ENCODE data around the gene EEIG1.

EEIG1 gene

DNA sequence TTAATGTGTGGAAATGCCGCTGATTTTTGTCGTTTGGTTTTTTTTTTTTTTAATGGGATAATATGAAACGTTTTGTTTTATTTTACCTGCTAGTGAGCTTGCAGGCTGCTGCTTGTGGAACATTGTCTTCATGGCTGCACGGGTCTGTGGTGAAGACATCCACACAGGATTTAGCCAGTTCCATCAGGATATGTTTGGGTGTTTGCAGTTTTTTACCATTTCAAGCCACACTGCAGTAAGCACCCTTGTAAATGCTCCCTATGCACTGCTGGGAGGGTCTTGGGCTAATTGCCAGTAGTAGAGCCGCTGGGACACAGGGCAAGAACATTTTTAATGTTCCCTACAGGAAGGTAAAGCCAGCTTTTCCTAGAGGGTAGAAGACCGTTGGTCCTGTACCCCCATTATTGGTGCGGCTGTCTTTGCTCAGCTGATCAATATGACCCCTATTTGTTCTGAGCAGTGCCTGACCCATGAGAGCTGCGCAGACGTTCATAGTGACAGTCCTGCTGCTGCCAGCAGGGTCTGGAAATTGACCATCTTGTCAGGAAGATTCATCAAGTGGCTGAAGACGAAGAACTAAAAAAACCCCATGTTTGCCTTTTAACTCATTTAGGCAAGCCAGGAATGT, 20.5 kb upstream of the EEIG1 start:
- no peak for DNase-seq

DNA sequence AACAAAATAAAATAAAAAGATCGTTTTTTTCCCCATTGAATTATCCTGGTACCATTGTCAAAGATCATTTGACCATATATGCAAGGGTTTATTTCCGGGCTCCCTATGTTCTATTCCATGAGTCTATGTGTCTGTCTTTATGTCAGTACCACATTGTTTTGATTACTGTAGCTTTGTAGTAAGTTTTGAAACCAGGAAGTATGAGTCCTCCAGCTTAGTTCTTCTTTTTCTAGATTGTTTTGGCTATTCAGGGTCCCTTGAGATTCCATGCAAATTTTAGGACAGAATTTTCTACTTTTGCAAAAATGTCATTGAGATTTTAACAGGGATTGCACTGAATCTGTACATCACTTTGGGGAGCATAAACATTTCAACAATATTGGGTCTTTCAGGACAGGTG, 18.7 kb upstream of the EEIG1 start:
- DNase-seq = no peak

DNA sequence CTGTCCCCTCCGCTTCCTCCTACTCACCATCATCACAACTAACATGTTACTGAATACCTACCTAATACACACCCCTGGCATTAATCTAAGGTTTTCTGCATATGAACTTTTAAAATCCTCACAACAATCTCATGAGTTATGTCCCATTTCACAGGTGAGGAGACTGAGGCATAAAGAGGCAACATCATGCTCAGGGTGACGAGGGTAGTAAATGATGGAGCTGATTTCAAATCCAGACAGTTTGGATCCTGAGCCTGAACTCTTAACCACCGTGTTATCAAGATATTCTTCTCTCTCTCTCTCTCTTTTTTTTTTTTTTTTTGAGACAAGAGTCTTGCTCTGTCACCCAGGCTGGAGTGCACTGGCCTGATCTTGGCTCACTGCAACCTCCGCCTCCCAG, 12.9 kb upstream of the EEIG1 start:
- no peak for DNase-seq

DNA sequence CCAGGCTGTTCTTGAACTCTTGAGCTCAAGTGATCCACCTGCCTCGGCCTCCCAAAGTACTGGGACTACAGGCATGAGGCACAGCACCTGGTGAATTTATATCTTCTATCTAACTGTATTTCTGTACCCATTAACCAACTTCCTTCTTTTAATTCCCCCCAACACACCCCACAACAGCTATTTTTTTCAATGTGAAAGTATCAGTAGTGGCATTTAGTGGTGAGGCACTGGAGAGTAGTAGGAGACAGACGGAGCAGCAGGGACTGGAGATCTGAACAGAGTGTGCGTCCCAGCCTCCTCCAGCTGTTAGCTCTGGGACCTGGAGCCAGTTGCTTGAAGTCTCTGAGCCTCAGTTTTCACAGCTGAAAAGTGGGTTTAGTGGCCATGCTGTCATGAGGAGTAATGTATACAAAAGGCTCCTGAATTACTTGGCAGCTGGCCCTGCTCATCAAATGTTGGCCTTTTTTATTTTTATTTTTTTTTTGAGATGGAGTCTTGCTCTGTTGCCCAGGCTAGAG, 11.0 kb upstream of the EEIG1 start:
- DNase-seq = no peak

DNA sequence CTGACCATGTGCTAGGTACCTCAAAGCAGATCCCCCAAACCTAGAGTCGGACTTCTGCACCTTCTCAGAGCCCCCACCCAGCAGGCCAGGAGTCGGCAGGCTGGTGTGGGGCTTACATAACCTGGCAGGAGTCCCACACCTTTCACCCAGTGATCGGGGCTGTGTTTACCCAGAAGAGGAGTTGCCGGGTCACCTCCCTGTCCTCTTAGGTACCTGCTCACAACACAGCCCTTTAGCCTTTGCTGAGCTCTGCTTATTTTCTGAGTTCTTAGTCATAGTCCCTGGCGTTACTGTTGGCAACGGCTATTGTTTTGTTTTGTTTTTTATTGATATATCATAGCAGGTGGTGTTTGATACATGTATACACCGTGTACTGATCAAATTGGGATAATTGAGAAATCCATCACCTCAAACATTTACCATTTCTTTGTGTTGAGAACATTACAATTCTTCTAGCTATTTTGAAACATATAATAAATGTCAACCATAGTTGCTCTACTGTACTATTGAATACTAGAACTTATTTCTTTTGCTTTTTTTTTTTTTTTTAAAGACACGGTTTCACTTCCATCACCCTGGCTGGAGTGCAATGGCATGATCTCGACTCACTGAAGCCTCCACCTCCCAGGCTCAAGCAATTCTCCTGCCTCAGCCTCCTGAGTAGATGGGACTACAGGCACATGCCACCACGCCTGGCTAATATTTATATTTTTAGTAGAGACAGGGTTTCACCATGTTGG, 10.4 kb upstream of the EEIG1 start:
- no peak for DNase-seq

DNA sequence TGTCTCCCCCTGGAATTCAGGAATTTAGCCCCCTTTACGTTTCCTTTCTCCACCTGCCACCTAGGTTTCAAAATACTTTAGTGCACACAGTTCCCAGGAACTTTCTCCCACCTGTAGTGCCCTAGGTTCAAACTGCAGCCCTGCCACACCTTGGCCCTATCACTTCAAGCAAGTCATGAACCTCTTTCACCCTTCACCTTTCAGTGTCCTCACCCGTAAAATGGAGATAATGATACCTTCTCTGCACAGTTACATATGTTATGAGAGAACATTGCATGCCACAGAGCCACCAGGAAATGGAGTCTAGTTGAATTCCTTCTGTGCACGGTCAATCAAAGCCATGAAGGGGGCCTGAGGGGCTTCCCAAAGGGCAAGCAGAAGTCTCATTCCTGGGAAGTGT, 9.8 kb upstream of the EEIG1 start:
- no peak for DNase-seq

DNA sequence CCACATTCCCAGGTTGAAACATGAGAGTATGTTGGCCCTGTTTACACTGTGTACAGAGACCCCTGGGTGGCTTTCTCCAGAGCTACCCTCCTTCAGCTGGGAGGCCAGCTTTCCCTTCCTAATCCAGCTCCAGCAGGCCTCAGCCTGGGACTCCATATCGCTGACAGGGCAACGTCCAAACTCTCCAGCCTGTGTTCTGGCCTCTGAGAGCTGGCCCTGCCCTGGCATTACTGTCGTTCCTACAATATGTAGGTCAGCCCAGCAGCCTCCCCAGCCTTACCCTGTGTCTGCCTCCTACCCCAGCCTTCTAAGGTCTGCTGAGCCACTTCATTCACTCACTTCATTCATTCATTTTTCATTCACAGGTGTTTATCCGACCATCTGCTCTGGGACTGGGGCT, 8.3 kb upstream of the EEIG1 start:
- DNase-seq = no peak

DNA sequence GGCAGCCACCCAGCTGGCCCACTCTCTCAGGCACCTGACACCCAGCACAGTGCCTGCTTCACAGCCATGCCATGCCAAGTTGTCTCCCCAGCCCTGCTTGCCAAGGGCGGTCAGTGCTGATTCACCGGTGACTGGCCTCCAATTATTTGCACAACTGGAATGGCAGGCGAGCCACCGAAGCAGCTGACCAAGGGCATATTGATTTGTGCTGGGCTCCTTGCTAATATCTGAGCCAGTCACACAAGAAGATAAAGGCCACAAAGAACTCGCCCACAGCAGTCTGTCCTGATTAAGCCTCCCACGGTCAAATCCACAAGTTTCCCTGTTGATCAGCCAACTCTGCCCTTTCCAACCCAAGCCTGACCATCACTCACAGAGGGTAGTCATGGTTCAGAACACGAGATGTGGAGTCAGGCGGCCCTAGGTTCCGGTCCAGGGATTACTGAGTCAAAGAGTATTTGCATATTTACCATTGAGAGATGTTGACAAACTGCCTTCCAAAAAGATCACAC, 6.4 kb upstream of the EEIG1 start:
- no peak for DNase-seq

DNA sequence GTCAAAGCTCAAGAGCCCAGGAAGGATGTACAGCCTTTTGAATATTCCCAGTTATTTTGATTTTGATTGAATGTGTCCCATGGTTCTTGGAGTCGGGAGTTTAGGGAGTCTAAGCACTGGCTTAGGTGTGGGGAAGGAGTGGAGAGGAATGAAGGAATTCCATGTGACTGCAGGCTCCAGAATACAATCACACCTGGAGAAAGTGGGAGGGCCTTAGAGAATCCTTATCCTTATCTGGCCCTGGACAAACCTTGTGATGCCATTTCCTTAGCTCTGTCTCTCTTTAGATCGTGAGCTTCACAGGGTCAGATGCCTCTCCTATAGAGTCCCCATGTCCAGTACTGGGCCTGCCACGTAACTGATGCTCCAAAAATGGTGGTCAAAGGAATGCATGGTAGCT, 4.2 kb upstream of the EEIG1 start:
- no peak for DNase-seq

DNA sequence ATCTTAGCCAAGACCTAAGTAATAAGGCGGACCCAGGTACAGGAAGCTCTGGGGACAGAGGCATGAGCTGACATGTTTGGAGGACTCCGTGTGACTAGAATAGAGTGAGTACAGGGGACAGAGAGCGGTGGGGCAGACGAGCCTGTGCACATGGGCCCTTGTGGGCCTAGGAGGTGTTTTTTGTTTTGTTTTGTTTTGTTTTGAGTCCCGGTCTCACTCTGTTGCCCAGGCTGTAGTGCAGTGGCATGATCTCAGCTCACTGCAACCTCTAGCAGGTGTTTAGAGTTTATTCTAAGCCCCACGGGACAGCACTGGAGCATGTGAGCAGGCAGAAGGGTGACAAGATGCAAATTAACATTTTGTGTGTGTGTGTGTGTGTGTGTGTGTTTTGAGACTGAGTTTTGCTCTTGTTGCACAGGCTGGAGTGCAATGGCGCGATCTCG, 3.1 kb upstream of the EEIG1 start:
- no peak for DNase-seq

DNA sequence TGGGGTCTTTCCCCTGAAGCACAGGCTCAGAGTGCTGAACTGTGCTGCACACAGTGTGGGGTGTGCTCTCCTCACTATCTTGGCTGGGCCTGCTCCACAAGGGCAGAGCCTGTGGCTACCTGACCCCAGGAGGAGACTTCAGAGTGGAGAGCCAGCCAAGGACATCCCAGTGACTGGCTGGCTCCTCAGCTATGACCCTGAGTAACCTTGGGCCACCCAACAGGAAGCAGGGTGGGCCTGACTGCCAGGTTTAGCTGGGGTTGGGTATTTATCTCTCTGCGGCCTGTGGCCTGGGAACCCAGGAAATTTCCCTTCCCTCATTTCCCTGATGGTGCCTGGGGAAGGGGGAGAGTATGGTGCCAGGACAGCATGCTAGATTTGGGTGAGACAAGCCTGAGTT, 2.1 kb upstream of the EEIG1 start:
- DNase-seq = no peak

DNA sequence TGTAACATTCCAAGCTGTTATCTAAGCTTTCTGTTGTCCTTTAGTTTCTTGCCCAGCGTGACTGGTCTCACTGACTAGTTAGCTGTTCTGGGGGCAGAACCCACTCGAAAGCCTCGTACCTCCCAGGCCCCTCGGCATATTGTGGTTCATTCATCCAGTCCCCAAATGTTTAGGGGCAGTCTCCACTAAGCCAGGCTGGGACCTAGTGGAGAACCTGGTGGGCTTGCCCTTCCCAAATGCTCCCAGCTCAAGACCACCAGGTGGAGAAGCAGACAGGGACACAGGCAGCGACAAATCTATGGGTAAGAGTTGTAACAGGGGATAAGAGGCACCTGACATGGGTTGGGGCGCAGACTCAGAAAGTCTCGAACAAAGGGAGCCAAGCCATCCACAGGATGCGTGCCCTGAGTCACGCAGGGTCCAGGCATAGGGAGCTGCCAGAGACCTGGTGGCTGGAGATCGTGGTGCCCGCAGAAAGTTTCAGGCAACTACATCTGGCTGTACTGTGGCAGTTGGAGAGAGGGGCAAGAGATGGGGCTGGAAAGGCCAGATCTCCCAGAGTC, 851 bp upstream of the EEIG1 start:
- no peak for DNase-seq

DNA sequence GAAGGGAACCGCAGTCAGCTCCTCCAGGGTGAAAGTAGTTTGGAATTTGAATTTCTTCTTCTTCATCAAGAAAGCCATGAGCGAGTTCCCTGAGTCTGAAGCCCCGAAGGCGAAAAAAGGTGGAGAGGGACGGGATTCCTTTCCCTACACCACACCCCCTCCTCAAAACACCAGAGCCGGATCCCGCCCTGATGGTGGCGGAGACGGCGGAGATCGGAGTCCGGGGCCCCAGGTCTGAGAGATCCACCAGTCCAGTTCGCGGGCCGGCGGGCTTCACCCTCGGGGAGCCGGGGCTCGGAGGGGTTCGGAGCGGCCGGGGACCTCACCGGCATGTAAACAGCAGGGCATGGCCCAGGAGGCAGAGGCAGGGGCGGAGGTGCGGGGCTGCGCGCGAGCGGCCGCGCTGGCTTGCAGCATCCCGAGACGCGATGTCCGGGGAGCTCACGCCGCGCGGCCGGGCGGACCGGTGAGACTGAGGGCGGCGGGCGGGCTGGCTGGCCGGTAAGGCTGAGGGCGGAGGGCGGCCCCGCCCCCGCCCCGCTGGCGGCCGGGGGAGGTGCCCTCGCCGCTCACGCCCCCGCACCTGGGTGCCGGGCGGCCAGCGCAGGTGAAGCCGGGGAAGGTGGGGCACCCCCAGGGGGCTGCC, 606 bp downstream of the EEIG1 start:
- no peak for DNase-seq

DNA sequence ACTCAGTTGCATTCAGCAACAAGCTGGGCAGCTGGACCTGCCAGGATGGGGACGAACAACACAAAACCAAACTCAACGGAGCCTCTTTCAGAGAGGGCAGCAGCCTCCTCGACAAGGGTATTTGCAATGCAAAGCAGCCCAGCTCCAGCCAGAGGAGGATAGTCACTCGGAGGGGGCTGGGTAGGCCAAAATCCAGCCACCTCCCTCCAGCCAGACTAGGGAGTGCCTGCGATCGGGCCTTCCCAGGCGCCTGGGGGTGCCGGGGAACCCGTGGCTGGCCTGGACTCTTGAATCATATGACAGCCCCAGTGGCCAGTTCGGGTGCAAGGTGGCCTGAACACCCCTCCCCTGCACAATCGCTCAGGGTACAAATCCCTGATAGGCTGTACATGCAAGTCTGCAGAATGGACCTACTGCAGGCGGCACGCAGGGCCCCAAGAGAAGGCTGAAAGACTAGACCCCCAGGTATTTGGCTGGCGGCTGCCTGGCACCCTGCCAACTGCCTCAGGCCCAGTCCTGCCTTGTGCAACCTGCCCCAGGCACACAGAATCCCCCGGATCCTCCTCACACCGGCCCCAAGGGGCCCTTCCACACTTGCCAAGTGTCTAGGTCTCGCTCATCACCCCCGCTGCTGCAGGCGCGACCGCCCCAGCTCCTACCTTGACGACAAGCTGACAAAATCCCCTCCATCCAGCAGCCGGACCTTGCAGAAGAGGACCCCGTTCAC, 1.3 kb downstream of the EEIG1 start:
- peak; percentile 17 for DNase-seq

DNA sequence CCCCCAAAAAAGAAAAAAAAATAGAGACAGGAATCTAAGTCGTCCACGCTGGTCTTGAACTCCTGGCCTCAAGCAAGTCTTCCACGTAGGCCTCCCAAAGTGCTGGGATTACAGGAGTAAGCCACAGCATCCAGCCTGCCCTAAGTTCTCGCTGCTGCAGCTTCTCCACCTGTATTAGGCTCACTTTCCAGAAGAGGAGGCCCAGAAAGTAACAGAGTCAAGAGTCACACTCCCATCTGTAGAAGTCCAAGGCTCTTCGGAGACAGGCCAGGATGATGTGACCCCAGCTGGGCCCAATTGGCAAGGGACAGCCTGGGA, 1.8 kb downstream of the EEIG1 start:
- no peak for DNase-seq

DNA sequence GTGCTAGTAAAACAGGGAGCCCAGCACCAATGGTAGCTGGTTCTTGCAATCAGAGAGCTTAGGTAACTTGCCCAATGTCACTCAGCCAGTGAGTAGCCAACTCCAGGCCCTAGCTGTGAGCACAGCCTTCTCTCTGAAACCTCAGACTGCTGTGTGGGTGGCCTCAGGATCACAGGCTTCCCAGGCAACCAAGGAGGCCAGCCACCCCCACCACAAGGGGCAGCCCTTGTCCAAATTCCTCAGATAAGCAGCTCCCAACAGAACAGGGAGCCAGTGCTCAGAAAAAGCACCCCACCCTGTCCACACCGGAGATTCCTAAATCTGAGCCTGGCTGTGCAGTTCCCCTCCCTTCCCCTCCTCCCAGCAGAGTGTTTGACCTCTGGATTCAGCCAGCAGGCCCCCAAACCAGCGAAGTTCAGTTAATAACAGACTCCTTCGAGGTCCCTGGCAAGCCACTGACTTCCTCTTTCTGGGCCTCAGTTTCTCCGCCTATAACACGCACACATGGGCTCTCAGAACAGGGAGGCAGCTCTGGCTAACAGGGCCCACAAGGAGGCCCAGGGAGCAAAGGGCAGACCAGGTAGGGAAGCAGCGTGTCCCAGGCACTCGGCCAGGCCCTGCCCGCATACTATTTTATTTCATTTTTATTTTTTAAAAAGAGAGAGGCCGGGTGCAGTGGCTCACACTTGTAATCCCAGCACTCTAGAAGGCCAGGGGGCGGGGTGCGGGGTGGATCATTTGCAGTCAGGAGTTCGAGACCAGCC, 2.7 kb downstream of the EEIG1 start:
- DNase-seq = no peak

DNA sequence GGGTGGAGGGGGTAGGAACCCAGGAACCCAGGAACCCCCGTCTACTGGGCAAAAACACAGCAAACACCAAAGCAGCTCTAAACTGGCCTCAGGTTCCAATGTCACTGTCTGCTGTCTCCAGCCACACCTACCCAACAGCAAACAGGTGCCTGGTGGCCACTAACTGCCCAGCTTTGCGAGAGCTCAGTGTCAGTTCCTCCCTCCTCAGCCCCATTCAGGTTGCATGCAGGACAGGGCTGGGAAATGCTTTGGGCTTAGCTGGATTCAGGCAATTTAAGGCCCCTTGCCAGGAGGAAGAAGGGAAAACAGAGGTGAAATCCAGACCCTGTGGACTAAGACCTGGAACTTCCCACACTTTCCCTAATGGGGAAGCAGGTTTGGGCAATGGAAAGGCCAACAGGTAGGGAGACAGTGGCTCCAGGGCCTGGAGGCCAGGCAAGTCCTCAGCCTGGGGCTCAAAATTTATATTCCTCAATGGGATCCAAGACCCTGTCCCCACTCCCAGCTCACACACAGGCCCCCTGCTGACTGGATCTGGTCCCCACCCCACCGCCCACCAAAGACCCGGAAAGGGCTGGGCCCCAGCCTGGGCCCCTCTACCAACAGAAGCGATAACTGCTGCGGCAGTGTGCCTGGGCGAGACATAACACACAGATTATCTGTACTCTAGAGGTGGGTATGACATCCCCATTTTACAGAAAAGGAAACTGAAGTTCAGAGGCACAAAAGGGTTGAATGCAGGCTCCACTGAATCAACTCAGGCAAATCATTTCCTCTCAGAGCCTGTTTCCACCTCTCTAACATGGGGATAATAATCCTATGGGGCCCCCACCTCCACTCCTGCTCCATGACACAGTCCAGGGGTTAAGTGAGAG, 3.5 kb downstream of the EEIG1 start:
- no peak for DNase-seq

DNA sequence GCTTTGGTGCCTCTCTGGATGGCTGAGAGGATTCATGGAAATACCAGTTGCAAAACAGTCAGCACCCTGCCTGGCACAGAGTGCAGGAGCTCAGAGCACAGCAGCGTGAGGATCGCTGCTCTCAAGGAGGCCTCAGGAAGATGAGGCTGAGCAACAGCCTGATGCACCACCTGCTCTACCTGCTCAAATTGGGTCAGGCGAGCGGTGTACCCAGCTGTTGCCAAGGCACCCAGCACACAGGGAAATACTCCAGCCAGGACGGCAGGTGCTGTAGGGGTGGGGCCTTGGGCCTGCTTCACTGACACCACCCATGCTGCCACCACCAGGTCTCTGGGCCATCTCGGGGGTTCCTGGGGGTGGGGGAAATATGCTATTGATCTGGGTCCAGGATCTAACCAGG, 4.3 kb downstream of the EEIG1 start:
- no peak for DNase-seq

DNA sequence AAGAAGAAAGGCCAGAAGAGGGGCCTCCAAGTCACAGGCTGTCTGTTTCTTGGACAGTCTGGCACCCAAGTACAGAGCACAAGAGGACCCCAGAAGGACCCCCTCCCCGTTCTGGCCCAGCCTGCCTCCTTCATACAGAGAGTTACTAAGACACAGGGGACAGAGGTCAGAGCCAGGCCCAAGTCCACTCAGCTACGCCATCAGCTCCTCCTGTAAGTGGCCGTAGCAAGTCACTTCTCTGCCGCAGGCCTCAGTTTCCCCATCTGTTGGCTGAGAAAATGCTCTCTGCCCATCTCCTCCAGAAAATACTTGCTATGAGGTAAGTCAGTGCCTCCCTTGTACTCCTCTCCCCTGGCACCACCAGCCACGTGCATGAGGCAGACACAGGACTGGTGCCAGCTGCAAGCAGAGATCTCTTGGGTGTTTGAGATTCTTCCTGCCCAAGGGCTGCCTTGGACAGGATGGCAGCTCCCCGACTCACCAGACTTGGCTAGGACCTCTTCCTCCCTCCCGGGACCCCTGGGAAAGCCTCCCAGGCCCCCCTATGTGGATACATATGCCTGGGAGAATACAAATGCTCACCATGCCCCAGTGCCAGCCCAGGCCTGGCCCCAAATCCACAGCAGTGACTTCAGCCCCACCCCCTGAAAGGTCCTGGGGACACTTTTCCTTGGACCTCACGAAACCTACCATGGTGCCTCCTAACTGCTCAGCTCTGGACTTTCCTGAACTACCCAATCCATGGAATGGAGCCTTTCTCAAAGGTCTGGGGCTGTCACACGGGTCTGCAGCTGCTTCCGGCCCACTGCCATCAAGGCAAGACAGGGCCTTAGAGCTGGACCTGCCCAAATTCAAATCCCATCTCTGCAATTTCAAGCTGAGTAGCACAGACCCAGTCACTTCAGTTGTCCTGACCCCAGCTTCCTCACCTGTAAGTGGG, 5.1 kb downstream of the EEIG1 start:
- DNase-seq = no peak

DNA sequence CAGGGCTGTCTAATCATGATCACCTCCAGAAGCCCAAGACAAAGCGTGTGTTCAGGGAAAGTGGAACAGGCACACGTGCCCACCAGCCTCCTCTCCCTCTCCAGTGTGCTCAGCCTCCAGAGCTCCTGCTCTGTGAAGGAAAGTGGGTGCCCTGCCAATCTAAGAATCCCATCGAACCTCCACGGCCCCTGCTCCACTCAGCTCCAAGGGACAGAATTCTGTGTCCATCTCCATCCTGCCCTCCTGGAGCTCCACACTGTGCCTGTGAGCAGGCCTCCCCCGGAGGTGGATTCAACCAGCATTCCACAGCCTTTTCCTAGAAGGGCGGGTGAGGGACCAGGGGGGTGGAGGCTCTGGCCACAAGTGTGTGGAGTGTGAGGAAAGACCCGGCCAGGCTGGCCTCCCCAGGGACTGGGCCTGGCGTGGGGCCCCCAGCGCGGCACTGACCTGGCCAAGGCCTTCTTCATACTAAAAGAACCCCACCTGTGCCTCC, 6.0 kb downstream of the EEIG1 start:
- DNase-seq = no peak
